Ecto neural progenitor cell (in vitro differentiated cells): Measurements from ENCODE around the gene VPS52.
"Not testable (repeated sequence)": the region's sequence is repeated elsewhere in the genome, so short reads cannot be mapped to it uniquely, and the experiment has no call there.

Experiments used
- DNase-seq: peaks from one replicate; pipeline ENCODE4 v3.0.0-alpha.2; 2018; ENCODE audit warnings: low spot score

VPS52 gene

DNA sequence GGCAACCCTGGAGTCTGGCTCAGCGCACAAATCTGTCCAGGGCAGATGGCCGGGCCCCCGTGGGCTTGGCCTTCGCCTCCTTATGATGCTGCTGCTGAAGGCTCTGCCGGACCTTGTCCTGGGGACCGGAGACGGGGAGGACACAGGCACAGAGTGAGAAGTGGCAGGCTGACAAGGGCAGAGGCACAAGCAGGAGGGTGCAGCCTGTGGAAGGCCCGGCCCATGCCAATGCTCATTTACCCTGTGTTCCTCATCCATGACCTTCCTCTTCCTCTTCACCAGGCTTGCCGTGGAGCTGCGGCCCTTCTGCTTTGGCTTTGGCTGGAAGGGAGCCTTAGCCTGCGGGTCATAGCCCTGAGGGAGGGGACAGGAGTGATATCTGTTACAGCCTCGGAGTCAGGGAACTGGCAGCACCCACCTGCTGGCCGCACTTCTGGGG is 7.6 kb upstream of the VPS52 start:
- DNase-seq = no peak

DNA sequence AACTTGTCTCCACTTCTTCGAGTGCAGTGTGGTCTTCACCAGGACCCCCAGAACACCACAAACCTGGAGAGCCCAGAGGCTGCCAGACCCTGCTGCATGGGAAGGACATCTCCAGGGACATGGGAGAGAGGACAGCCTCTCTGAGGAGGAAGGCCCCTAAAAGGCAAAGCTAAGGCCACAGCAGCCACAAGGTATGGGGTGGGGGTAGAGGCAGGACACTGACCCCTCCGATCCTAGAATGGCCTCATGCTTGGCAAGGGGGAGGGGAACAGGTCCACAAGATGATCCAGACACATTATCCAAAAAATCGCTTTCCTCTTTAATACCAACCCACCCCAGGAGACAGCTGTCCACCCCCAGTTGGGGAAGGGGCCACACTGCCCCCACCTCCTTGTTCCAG is 7.1 kb upstream of the VPS52 start:
- no peak for DNase-seq

DNA sequence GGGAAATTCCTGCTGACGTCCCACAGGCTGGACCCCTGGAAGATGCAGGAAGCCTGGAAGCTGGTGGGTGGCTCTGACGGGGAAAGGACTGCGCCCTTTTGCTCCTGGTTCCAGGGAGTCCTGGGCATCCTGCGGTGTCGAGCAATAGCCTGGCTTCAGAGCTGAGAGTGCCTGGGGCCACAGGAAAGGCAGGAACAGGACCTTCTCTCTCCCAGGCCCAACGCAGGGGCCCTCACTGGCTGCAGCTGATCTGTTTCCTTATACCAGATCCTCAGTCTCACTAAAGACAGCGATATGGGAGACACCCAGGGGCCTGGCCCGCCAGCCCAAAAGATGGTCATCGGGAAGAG is 6.7 kb upstream of the VPS52 start:
- DNase-seq = no peak

DNA sequence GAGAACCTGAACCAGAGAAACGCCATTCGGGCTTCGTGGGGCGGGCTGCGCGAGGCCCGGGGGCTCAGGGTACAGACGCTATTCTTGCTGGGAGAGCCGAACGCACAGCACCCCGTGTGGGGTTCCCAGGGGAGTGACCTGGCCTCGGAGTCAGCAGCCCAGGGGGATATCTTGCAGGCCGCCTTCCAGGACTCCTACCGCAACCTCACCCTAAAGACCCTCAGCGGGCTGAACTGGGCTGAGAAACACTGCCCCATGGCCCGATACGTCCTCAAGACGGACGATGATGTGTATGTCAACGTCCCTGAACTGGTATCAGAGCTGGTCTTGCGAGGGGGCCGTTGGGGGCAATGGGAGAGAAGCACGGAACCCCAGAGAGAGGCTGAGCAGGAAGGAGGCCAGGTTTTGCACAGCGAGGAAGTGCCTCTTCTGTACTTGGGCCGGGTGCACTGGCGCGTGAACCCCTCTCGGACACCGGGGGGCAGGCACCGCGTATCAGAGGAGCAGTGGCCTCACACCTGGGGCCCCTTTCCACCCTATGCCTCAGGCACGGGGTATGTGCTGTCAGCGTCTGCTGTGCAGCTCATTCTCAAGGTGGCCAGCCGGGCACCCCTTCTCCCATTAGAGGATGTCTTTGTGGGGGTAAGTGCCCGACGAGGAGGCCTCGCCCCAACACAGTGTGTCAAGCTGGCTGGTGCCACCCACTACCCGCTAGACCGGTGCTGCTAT is 6.2 kb upstream of the VPS52 start:
- peak; percentile 48 for DNase-seq

DNA sequence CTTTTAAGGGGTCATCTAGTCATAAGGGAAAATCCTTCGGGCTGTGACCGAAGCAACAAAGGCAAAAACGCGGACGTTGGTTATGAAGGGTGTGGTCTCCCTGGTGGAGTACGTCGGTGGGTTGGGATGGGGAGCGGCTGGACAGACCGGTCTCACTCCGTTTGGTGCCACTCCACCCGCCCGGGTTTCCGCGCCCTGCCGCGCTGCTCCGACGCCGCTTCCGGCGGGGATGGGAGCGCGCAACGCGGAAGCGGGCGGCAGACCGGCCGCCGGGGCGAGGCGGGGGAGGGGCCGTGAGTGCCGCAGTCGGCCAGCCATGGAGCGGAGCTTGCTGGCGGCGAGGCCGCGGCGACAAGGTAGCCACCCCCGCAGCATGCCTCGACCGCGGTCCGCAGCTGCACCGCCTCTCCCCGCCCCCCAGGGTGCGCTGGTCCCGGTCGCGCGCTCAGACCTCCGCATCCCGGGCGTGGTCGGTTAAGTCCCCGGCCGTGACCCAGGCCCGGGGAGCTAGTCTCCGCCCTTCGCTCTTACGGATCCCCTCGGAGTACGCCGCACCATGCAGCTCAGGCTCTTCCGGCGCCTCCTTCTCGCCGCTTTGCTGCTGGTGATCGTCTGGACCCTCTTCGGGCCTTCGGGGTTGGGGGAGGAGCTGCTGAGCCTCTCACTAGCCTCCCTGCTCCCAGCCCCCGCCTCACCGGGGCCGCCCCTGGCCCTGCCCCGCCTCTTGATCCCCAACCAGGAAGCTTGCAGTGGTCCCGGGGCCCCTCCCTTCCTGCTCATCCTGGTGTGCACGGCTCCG is 5.4 kb upstream of the VPS52 start, which contains the start of gene B3GALT4:
Gene B3GALT4, plus strand, starts transcription at position 260 of the 799 bp plus-strand sequence. Its CDS starts 297 bp downstream, at position 557.
- DNase-seq = peak; percentile 90

DNA sequence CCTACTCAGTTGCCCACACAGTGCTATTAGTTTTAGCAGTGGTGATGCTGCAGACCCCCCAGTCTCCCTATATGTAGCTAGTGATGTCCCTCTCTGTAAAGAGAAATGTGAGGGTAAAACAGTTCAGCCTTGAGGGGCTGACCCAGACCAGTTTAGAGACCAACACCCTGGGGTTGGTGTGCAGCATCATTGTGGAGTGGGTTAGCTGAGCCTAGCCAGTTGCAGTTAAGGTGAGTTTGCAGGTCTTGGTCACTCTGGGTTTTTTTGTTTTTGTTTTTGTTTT is 4.8 kb upstream of the VPS52 start:
- DNase-seq = no peak

DNA sequence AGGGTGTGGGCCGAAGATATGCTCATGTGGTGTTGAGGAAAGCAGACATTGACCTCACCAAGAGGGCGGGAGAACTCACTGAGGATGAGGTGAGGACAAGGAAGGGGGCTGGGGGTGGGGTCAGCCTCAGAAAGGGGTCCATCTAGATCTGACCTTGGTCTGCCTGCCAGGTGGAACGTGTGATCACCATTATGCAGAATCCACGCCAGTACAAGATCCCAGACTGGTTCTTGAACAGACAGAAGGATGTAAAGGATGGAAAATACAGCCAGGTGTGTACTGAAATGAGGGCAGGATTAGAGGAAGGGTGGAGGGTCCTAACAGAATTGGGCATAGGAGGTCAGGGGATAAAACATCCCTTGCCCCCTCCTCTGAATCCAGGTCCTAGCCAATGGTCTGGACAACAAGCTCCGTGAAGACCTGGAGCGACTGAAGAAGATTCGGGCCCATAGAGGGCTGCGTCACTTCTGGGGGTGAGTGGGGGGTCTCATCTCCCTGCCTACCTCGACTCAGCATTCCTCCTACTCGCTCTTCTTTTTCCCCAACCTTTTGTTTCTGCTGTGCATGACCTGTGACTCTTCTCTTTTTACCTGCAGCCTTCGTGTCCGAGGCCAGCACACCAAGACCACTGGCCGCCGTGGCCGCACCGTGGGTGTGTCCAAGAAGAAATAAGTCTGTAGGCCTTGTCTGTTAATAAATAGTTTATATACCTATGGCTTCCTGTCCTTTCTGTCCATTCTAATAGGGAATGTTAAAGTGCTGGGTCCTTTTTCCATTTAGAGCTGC is 4.3 kb upstream of the VPS52 start:
- not testable (repeated sequence) for DNase-seq

DNA sequence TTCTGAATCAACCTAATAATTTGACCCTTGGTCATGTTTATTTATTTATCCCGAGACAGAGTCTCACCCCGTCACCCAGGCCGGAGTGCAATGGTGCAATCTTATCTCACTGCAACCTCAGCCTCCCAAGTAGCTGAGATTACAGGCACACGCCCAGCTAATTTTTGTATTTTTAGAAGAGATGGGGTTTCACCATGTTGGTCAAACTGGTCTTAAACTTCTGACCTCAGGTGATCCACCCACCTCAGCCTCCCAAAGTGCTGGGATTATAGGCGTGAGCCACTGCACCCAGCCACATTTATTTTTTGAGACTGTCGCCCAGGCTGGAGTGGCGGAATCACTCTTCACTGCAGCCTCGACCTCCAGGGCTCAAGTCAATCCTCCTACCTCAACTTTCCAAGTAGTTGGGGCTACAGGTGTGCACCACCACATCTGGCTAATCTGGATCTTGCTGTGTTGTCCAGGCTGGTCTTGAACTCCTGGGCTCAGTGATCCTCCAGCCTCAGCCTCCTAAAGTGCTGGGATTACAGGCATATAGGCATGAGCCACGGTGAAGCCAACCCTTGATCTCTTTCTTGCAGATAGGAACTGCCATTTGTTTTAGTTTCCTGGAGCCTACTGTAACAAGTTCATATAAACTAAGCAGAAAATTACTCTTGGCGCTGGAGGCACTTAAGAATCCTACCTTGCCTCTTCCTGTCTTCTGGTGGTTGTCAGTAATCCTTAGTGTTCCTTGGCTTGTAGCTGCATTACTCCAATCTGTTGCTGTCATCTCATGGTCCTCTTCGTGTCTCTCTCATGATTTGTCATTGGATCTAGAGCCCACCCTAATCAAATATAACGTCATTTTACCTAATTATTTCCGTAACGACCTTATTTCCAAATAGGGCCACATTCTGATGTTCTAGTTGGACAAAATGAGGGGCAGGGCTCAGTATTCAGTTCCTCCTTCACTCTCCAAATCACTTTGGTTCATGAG is 2.5 kb upstream of the VPS52 start:
- DNase-seq = no peak

DNA sequence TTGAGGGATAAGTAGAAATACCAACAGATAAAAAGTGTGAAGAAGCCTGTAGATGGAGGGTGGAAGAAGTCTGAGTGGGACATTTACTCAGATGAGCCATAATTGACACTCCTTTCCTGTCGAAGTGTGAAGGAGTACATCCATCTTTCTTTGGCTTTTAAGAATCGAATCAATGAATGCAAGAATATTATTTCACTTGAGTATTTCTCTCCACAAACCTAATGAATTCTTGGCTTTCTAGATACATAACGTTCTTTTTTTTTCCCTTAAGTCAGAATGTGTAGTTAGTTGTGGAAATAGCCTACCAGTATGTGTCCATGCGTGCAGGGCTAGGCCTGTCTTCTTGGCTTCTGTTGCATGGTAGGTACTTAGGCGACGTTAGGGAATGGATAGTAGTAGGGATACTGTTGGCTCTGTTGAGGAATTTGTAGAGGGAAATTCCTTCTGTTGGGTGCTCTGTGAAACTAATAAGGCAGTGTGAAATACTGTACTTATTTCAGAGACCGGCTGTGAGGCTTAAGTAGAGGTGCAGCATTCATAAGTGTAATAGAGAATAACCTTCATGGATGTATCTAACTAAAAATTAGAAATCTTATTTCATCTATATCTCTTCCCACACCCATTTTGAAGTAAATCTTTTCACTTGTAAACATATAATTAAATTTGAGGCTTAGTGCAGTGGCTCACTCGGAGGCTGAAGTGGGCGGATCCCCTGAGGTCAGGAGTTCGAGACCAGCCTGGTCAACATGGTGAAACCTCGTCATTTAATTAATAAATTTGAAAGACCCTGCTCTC is 1.6 kb upstream of the VPS52 start:
- no peak for DNase-seq

DNA sequence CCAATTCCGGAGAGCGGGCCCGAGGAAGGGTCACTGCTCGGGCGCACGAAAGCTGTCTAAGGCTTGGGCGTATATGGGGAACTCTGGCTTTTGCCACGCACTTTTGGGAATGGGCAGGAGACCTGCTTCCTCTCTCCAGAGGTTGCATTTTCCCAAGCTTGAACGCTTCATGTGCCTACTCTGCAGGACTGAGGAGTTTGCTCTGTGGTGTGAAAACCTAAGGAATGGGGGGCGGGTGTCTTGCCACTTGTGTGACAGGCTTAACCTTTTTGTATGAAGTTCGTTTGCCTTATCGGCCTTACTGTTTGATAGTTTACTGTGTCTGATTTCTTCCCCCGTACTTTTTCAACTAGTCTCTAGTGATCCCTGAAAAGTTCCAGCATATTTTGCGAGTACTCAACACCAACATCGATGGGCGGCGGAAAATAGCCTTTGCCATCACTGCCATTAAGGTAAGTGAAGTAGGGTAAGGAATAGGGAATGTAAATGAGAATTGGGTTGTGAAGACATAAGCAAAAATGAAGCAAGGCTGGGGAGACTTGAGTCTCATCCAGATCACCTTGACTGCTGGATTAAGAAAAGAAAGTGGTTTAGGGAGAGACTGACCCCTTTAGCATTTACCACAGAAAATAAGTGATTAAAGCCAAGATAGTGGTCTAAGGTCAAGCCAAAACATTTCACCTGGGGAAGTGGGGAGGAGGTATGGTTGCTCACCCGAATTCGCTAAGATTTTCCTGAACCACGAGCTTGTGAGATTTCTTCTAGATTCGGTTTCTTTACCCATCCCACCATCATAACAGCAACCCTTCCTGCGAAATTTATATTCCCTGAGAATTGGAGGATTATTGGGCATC is 826 bp upstream of the VPS52 start:
- DNase-seq = no peak

DNA sequence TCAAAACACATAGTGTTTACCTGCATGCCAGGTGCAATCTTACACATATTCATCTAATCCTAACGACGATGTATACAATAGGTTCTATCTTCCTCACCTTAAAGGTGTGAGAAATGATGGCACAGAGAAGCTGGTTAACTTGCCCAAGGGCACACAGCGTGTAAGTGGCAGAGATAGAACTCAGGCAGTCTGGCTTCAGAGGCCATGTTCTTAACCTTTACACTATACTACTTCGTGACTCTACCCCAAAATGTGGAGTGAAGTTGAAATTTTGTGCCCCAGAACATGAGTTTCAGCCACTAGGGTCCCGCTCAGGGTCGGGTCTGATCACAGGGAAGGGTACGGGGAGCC is 584 bp downstream of the VPS52 start:
- no peak for DNase-seq

DNA sequence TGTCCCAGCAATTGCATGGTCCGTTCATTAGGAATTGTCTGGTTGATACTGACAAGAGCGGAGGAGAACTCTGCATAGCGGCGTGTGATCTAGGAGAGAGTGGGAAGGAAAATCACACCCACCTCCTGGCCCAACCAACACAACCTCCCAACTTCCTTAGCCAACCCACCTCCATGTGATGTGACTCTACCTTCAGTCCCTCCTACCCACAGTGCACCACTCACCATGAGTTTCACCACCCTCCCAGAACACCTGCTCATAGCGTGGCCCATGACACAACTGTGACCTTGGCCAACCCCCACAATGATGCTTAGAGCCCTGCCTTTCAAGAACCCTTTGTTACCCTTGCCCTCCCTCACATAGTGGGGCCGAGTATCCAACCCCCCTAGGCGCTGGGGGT is 7.7 kb downstream of the VPS52 start:
- no peak for DNase-seq

DNA sequence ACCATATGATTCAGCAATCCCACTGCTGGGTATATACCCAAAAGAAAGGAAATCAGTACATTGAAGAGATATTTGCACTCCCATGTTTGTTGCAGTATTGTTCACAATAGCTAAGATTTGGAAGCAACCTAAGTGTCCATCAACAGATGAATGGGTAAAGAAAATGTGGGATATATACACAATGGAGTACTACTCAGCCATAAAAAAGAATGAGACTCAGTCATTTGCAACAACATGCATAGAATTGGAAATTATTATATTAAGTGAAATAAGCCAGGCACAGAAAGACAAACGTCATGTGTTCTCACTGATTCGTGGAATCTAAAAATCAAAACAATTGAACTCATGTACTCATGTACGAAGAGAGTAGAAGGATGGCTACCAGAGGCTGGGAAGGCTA is 9.2 kb downstream of the VPS52 start:
- DNase-seq = not testable (repeated sequence)

DNA sequence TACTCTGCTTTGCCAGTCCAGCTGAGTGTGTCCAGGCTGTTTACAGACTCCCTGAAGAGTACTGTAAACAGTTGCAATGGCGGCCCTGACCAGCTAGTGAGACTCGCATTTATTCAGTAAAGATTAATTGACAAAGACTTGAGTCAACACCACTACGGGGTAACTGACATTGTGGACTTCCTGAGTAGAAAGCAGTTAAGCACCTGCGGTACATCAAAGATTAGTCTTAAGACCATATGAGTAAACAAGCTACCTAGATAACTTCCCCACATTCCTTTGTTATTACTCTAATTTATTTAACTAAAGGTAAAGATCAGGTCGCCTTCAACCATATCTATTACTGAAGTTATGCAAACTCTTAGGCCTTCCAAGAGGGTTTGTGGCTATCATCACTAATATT is 12.6 kb downstream of the VPS52 start:
- no peak for DNase-seq

DNA sequence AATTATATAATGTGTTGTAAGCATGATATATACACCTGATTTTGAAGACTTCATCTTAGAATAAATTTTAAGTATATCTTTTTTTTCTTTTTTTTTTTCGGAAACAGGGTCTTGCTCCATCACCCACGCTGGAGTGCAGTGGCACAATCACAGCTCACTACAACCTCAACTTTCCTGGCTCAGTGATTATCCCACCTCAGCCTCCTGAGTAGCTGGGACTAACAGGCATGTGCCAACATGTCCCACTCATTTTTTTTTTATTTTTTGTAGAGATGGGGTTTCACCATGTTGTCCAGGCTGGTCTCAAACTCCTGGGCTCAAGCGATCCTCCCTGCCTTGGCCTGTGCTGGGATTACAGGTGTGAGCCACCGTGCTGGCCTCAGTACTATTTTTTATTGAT is 17.1 kb downstream of the VPS52 start:
- no peak for DNase-seq

DNA sequence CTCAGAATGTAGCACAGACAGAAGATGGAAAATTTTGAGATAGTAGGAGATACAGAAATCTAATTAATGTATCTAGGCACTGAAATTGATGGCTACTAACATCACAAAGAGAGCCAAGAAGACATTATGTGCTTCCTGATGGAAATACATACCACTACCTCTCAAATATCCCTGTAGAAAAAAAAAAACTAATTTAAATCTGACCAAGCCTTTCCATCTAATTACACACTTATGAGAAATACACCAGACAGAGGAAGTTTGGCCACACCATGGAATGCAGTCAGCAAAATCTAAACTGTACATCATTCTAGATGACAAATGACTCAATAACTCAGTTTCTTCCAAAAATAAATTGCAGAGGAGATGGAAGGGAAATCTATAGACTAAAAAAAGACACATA is 18.9 kb downstream of the VPS52 start:
- no peak for DNase-seq

DNA sequence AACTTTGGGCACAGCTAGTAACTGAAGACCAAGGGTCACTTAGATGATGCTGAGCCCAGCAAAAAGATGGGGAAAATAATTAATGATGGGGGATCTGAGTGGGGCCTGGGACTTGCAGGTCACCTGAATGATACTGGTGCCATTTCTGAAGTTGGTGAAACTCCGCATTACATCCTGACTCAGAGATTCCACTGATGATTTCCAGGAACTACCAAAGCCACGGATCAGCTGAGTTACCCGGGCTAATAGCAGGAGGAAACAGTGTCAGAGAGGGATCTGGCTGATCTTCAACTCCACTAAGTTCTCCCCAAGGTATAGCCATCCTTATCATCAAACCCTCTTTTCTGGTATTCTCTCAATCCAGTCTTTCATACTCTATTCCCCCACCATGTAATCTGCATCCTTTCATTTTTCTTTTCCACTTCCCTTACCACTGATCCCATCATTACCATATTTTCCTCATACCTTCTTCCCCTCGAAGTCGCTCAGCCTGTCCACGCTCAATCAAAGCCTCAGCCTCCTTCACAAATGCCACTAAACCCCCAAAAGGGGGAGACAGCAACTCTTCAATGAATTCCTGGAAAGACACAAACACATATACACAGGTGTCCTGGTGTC is 20.2 kb downstream of the VPS52 start:
- DNase-seq = no peak

DNA sequence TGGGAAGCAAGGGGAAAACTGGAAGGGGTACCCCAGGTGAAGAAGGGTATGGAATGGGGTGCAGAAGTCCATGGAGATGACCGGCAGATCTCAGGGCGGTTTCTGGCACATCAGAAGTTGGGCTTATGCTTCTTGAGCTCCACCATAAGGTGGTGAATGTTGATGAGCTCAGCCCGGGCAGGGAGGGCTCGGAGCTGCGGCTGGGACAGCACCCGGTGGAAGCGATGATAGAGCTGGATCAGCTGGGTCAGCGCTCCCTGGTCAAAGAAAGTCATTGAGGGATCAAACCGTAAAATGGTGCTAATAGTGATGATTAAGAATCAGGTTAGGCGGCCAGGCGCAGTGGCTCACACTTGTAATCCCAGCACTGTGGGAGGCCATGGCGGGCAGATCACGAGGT is 20.9 kb downstream of the VPS52 start:
- no peak for DNase-seq

DNA sequence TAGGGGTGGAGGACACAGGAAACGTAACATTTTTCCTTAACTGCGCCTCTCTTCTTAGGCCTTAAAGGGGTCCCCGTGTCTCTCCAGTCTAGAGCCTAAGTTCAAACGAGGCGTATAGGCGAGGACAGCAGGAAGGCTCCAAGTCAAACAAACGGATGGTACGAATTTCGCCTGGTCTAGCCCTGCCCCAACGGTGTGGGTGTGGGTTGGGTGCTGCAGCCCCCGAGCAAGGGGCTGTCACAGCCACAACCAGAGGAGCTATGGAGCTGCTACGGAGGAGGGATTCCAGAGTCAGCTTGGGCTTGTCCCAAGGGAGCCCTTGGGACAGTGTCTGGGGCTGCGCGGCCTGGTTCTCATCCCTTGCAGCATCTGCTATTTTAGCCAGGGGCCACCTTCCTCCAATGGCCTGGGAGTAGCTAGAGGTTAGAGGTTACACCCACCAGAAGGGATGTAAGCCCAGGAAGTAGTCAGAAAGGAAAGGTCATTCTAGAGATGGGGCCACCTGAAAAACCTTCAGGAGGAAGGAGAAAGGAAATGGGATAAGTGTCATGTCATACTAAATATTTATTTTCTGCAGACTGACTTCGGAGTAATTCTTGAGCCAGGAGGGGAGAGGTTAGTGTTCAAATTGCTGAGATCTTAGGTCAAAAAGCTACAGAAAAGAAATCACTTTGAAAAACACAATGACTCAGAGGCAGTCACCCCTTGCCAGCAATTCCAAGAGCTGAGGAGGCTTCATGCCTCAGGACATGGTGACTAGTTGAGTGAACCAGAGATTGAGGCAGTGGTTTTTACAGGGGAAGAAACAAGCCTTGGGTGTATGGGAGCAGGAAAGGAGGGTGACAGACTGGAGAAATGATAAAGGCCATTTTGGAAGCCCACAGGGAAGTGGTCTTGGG is 21.7 kb downstream of the VPS52 start:
- no peak for DNase-seq
